ENCODE data around the gene CCDC85C.

CCDC85C gene

GRCh38 chr14:99475660-99476059 lies 128.3 kb downstream of the CCDC85C start:
- no peak overlapping the region for H3K27ac ChIP-seq (ENCODE audit: low read length)
- no peak overlapping the region for H3K4me2 ChIP-seq (ENCODE audit: low read length)
- H3K36me3 ChIP-seq (replicated peaks; ENCODE audit: low read depth, low read length) = no peaks in the 10 kb centered on the region
- no peaks in the 10 kb centered on the region for H3K9me3 ChIP-seq (ENCODE audit: insufficient read depth, low read length)
- TF ChIP-seq CTCF (IDR thresholded peaks at IDR 0.05; ENCODE audit: low read depth, low read length) = no peak
- TF ChIP-seq EZH2phosphoT487 (IDR thresholded peaks at IDR 0.05; ENCODE audit: low read depth) = no peak
- peaks cover 93% of the 10 kb centered on the region for H3K79me2 ChIP-seq (ENCODE audit: low read length)
- H3K27me3 ChIP-seq (ENCODE audit: low read depth, low read length) = no peaks in the 10 kb centered on the region
- H2AFZ ChIP-seq (ENCODE audit: low read depth, low read length) = no peak overlapping the region
- H4K20me1 ChIP-seq (ENCODE audit: insufficient read depth, low read length) = peaks cover 38% of the 10 kb centered on the region
- H3K4me1 ChIP-seq (ENCODE audit: low read length) = peaks cover 9% of the 10 kb centered on the region
- H3K4me3 ChIP-seq (ENCODE audit: low read length) = no peak overlapping the region
- H3K9ac ChIP-seq (ENCODE audit: low read length) = no peak overlapping the region

- Histone ChIP-seq H3K79me2 (ENCODE audit: low read length) (peaks cover 97% of the 10 kb centered on the region), H3K27ac (ENCODE audit: low read length) (no peak overlapping the region), H3K4me1 (ENCODE audit: low read length) (peaks cover 9% of the 10 kb centered on the region), H3K36me3 (replicated peaks; ENCODE audit: low read depth, low read length) (no peaks in the 10 kb centered on the region), H3K9me3 (ENCODE audit: insufficient read depth, low read length) (no peaks in the 10 kb centered on the region), H3K27me3 (ENCODE audit: low read depth, low read length) (no peaks in the 10 kb centered on the region), H3K4me3 (ENCODE audit: low read length) (no peak overlapping the region), H3K9ac (ENCODE audit: low read length) (no peak overlapping the region), H2AFZ (ENCODE audit: low read depth, low read length) (no peak overlapping the region), H3K4me2 (ENCODE audit: low read length) (no peak overlapping the region), H4K20me1 (ENCODE audit: insufficient read depth, low read length) (peaks cover 42% of the 10 kb centered on the region)
- no peak for TF ChIP-seq EZH2phosphoT487 (IDR thresholded peaks at IDR 0.05; ENCODE audit: low read depth)
- TF ChIP-seq CTCF (IDR thresholded peaks at IDR 0.05; ENCODE audit: low read depth, low read length) = no peak
Measured at GRCh38 chr14:99475179-99475578, 128.8 kb downstream of the CCDC85C start.

- Histone ChIP-seq H3K27me3 (ENCODE audit: low read depth, low read length) (no peaks in the 10 kb centered on the region), H3K4me2 (ENCODE audit: low read length) (no peak overlapping the region), H3K27ac (ENCODE audit: low read length) (no peak overlapping the region), H4K20me1 (ENCODE audit: insufficient read depth, low read length) (peaks cover 48% of the 10 kb centered on the region), H3K36me3 (replicated peaks; ENCODE audit: low read depth, low read length) (no peaks in the 10 kb centered on the region), H3K79me2 (ENCODE audit: low read length) (peaks cover 97% of the 10 kb centered on the region), H2AFZ (ENCODE audit: low read depth, low read length) (no peak overlapping the region), H3K4me3 (ENCODE audit: low read length) (no peak overlapping the region), H3K9me3 (ENCODE audit: insufficient read depth, low read length) (no peaks in the 10 kb centered on the region), H3K4me1 (ENCODE audit: low read length) (no peaks in the 10 kb centered on the region), H3K9ac (ENCODE audit: low read length) (no peak overlapping the region)
- TF ChIP-seq EZH2phosphoT487 (IDR thresholded peaks at IDR 0.05; ENCODE audit: low read depth) (no peak), CTCF (IDR thresholded peaks at IDR 0.05; ENCODE audit: low read depth, low read length) (no peak)
Measured at GRCh38 chr14:99473458-99473857, 130.5 kb downstream of the CCDC85C start.

GRCh38 chr14:99472937-99473336 lies 131.1 kb downstream of the CCDC85C start:
- no peak overlapping the region for H3K4me3 ChIP-seq (ENCODE audit: low read length)
- H3K27me3 ChIP-seq (ENCODE audit: low read depth, low read length) = no peaks in the 10 kb centered on the region
- peaks cover 53% of the 10 kb centered on the region for H4K20me1 ChIP-seq (ENCODE audit: insufficient read depth, low read length)
- H3K36me3 ChIP-seq (replicated peaks; ENCODE audit: low read depth, low read length) = no peaks in the 10 kb centered on the region
- no peak overlapping the region for H3K4me2 ChIP-seq (ENCODE audit: low read length)
- H2AFZ ChIP-seq (ENCODE audit: low read depth, low read length) = no peak overlapping the region
- no peaks in the 10 kb centered on the region for H3K9me3 ChIP-seq (ENCODE audit: insufficient read depth, low read length)
- TF ChIP-seq CTCF (IDR thresholded peaks at IDR 0.05; ENCODE audit: low read depth, low read length) (no peak), EZH2phosphoT487 (IDR thresholded peaks at IDR 0.05; ENCODE audit: low read depth) (no peak)
- H3K27ac ChIP-seq (ENCODE audit: low read length) = no peak overlapping the region
- peaks cover 96% of the 10 kb centered on the region for H3K79me2 ChIP-seq (ENCODE audit: low read length)
- H3K4me1 ChIP-seq (ENCODE audit: low read length) = no peaks in the 10 kb centered on the region
- no peak overlapping the region for H3K9ac ChIP-seq (ENCODE audit: low read length)
